GM19240 (cell line): ENCODE results near the gene C1GALT1C1L.
A peak's percentile ranks its signal among the peaks of the same experiment; 100 is the strongest.
"Not testable (repeated sequence)": the region's sequence is repeated elsewhere in the genome, so short reads cannot be mapped to it uniquely, and the experiment has no call there.

ENCODE experiments used
- DNase-seq: peaks from one replicate; pipeline ENCODE4 v3.0.0; 2011; ENCODE audit warnings: low spot score; ENCODE audit not compliant: insufficient read length

Gene C1GALT1C1L

DNA sequence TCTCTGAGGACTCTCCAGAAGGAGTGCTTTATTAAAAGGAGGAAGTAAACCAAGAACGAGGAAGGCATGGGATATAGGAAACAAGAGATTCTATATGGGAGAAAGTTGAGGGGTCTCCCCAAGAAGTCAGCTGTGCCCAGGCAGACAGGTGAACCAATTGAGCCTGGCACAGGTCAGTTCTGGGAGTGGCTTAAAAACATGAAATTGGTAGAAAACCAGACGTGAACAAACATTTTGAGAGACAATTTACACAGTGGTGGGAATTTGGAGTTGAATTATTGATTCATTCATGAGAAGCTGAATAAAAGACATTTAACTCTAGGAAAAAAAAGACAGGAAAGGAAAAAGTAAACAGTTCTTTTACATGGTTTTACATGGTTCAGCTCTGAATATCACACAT is 22.7 kb downstream of the C1GALT1C1L start:
- no peak for DNase-seq

DNA sequence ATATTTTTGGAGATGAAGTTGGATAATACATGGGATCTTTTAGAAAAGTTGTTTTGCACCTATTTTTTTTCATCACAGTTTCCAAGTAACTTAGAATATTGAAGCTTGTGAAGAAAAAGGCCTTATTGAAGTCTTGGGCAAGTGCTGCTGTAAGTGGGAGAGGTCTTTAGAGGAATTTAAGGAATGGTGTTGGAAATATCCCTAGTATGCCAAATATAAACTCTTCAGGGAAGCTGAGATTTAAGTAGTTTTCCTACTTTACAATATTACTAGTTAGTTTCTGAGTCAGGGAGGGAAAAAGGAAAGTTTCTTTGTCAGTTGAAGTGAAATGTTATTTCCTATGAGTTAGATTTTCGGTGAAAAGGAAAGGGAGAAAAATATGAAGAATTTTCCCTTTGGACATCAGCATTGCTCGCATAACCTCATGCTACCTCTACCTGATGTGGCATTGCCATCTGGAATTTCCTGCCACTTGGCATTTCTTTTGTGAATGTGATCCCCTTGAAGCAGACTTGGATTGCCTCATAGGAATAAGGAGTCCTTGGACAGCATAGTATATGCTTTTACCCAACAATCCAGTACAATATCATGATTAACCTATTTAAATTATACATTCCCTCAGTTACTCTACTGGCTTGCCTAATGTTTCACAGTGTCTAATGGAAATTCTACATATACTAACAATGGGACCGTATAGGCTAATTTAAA is 27.1 kb downstream of the C1GALT1C1L start:
- no peak for DNase-seq

DNA sequence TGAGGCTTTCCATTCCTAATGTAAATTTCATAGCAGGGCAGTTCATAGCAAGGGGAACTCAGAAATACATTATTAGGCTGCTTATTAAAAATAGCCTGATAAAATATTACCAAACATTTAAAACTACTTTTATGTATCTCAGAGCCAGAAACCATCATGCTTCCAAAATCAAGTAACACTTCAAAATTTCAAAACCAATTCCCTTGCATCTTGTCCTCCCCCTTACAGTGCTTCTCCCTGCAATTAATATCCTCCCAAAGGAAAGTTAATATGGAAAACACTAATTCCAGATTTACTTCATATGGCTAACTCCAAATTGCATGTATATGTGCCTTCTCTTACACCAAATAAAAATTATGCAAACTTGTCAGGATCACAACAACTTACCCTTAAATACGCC is 32.5 kb downstream of the C1GALT1C1L start:
- no peak for DNase-seq

DNA sequence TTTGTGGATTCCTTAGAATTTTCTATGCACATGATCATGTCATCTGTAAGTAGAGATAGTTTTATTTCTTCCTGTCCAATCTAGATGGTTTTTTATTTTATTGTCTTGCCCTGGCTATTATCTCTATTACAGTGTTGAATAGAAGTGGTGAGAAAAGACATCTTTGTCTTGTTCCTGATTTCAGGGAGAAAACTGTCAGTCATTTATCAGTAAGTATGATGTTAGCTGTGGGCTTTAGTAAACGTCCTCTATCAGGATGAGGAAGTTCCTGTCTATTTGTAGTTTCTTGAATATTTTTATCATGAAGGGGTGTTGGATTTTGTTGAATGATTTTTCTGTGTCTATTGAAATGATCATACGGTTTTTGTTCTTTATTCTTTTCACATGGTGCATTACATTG is 33.9 kb downstream of the C1GALT1C1L start:
- DNase-seq, result no peak

DNA sequence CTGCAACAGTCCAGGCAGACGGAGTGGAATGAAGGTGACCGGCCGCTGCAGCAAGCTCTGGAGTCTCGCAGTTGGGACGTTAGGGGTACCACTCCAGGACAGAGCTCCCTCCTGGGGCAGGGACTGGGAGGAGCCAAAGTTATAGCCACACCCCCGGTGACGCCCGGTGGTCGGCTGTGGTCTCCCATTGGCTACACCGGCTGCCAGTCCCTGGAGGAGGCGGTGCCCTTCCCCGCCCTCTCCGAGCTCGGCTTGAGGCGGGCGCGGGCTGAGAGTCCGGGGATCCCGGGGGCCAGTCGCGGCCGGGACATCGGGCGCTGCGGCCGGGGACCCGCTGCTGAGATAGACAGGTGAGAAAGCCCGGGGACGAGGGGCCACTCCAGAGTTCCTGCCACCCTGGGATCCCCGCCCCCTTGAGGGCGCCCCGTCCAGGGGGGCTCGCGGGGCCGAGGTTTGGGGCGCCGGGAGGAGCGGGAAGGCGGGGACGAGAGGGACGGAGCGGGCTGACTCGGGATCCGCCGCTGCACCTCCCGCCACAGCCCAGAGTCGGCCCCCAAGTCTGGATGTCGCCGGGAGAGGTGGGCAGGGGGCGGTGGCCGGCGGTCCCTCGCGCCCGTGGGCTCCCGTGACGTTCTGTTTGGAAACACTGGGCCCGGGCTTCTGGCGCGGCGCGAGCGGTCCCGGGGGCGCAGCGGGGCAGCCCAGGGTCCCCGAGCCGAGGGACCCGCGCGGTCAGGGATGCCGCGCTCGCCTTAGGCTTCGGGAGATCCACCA is 39.0 kb downstream of the C1GALT1C1L start, which contains the start of gene PLEKHH2:
PLEKHH2 (plus strand) TSS at position 231 of the 774 bp plus-strand sequence. CDS start 7,414 bp downstream, outside the sequence.
- DNase-seq, result peak; percentile 44

DNA sequence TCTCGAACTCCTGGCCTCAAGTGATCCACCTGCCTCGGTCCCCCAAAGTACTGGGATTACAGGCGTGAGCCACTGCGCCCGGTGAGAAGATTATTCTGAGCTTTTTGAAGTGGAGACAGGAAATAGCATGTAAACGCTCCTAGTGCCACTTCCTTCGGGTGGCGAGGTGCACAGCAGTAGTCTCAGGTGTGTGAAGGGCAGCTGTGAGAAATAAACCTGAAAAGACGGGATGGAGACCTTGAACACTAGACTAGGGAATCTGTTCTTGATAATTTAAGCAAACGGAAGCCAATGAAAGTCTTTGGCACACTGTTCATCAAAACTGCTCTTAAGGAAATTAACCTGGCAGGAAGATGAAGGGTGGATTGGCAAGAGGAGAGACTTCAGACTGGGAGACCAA is 39.6 kb downstream of the C1GALT1C1L start:
- no peak for DNase-seq

DNA sequence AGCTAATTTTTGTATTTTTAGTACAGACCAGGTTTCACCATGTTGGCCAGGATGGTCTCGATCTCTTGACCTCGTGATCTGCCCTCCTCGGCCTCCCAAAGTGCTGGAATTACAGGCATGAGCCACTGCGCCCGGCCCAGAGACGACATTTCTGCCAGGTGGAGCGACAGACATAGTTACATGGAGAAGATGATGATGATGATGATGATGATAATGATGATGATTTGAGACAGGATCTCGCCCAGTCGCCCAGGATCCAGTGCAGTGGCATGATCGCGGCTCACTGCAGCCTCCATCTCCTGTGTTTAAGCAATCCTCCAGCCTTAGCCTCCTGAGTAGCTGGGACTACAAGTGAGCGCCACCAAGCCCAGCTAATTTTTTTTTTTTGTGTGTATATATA is 40.1 kb downstream of the C1GALT1C1L start:
- not testable (repeated sequence) for DNase-seq

DNA sequence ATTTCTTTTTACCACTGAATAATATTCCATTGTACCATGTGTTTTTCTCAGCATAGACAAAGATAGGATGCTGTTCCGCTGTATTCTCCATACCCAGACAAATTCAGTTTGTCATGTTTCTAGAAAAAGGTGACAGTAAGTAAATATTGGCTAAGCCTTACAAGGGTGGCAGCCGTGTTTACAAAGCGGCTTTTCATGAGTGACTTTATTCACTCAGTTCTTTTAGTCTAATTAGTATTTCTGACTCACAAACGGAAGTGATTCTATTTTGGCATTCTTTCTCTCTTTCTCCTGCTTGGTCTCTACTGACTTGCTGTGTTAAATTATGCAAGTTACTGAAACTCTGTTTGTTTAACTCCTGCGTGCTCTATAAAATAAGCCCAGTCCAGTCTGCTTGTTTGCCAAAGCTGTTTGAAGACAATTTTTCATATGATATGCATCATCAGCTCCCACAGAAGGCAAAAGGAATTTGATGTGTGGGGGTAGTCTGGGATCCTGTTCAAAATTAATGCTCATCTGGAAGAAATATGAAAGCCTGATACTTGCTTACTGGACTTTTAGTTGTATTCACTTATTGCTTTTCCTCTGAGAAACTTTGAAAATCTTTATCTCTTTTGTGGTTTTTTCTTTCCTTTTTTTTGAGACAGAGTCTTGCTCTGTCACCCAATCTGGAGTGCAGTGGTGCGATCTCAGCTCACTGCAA is 41.5 kb downstream of the C1GALT1C1L start:
- no peak for DNase-seq

DNA sequence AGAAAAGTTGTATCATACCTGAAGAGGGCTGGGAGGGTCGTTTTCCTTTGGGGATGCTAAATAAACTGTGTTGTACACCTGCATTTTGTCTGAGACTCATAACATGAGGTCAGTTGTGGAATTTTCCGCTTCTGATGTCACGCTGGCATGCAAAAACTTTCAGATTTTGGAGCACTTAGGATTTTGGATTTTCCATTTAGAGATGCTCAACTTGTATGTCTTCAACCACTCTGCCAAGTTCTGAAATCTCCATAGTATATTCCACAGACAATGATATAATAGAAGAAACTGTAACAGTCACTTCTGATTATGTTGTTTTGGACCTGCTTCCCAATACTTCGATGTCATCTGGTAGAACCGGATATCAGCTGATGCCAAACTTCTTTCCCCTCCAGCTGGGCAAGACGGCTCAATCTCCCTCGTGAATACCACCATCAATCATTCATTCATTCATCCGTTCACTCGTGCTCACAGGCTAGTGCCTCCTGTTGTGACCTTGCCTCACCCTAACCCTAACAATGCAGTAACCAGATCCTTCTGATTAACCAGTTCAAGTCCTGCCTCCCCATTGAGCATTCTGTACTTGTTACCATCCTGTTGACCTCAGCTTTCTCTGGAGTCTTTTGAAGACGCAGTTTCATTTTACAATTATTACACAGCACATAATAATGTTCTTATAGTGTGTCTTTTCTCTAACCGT is 44.5 kb downstream of the C1GALT1C1L start:
- no peak for DNase-seq
